Activated T-helper 2 cell treated with anti-CD3 and anti-CD28 coated beads, Interferon-gamma antibody, Interleukin-2, Interleukin-4, amounts not matched to agents 10 μg/mL and 5 μg/mL and 100 μg/mL, durations not matched to agents 14 hours and 24 hours and 36 hours (primary cell): ENCODE measurements around the gene TMEM14B. TPM values are rescaled to one million over a fixed set of nuclear protein-coding genes. Genes with fewer than 3 reads are reported as not detected.
"Not testable (repeated sequence)": the region's sequence is repeated elsewhere in the genome, so short reads cannot be mapped to it uniquely, and the experiment has no call there.

Experiments
- DNase-seq: peaks from one replicate; pipeline ENCODE4 v3.0.0; 2021; ENCODE audit warnings: low spot score
- H3K27ac Mint-ChIP-seq: one replicate; pipeline ENCODE4 v1.8.0; 2021; ENCODE audit warnings: mixed read lengths
- H3K27me3 Mint-ChIP-seq: one replicate; pipeline ENCODE4 v1.8.0; 2021; ENCODE audit warnings: low read depth, mixed read lengths
- H3K36me3 Mint-ChIP-seq: one replicate; pipeline ENCODE4 v1.8.0; 2021; ENCODE audit warnings: low read depth, mixed read lengths
- H3K4me1 Mint-ChIP-seq: one replicate; pipeline ENCODE4 v1.8.0; 2021; ENCODE audit warnings: low read depth, mixed read lengths
- H3K4me3 Mint-ChIP-seq: one replicate; pipeline ENCODE4 v1.8.0; 2021; ENCODE audit warnings: low read depth, mild to moderate bottlenecking, moderate library complexity, mixed read lengths
- H3K9me3 Mint-ChIP-seq: one replicate; pipeline ENCODE4 v1.8.0; 2021; ENCODE audit warnings: mixed read lengths
- intact Hi-C: fragments of 100-400 bp; cut with micrococcal nuclease; formaldehyde crosslinking; loops from one replicate; pipeline ENCODE4 v1.15.1; 2023
- total RNA-seq: library from RNA; stranded (reverse); gene quantifications from 2 replicates; pipeline ENCODE4 v1.2.3, GENCODE V29; 2022

The TMEM14B gene
- total RNA-seq, 1 donor from 2014 or later: 85.3 TPM

- no peaks in the 10 kb centered on the region for H3K9me3 Mint-ChIP-seq
- no peaks in the 10 kb centered on the region for H3K27me3 Mint-ChIP-seq
- intact Hi-C loops: no loop called here
- H3K27ac Mint-ChIP-seq: peak overlapping the region; percentile 19
- DNase-seq: no peak
- H3K36me3 Mint-ChIP-seq: peaks cover 43% of the 10 kb centered on the region
- H3K4me3 Mint-ChIP-seq: no peak overlapping the region
- H3K4me1 Mint-ChIP-seq: peaks cover 35% of the 10 kb centered on the region
Observed at GRCh38 chr6:10725716-10726115, 21.9 kb upstream of the TMEM14B start.

DNA sequence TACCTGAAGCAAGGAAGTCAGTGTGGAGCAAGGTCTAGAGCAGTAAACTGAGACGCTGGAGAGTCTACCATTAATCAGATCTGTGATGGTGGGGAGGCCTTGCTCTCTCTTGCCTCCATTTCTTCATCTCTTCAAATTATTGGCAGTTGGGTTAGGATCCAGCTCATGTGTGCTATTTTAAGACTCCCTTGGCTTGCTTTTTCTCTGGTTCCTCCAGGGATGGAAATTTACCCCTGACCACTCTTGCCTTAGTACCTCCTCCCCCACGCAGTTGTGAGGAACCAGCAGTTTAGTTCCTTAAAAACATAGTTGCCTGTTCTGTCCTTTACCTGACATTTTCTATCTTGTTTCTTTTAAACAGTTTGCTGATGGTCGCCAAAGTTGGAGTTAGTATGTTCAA lies 17.4 kb upstream of the TMEM14B start:
- no peak overlapping the region for H3K4me3 Mint-ChIP-seq

DNA sequence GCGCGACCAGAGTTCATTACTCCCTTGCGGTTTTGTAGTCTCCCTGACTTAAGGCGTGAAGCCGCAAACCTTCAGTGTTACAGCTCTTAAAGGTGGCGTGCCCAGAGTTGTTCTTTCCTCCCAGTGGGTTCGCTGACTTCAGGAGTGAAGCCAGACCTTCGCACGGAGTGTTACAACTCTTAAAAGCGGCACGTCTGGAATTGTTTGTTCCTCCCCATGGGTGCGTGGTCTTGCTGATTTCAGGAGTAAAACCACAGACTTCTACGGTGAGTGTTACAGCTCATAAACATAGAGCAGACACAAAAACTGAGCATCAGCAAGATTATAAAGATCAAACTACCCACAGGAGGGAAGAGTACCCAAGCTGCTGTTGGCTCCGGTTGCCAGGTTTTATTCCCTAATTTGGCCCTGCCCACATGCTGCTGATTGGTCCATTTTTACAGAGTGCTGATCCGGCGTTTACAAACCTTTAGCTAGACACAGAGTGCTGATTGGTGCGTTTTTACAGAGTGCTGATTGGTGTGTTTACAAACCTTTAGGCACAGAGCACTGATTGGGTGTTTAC lies 14.4 kb upstream of the TMEM14B start:
- intact Hi-C loops: no loop called here
- Mint-ChIP-seq H3K4me3 (no peak overlapping the region), H3K27ac (no peak overlapping the region), H3K9me3 (no peaks in the 10 kb centered on the region), H3K4me1 (no peaks in the 10 kb centered on the region), H3K27me3 (no peaks in the 10 kb centered on the region), H3K36me3 (peaks cover 30% of the 10 kb centered on the region)
- DNase-seq: no peak

More for the DNA sequence above, 17.4 kb upstream of the TMEM14B start:
- intact Hi-C loops: no loop called here
- H3K27me3 Mint-ChIP-seq: no peaks in the 10 kb centered on the region
- DNase-seq: no peak
- H3K9me3 Mint-ChIP-seq: no peaks in the 10 kb centered on the region
- peaks cover 51% of the 10 kb centered on the region for H3K36me3 Mint-ChIP-seq
- peaks cover 7% of the 10 kb centered on the region for H3K4me1 Mint-ChIP-seq
- H3K27ac Mint-ChIP-seq: no peak overlapping the region

- Mint-ChIP-seq H3K36me3 (peaks cover 24% of the 10 kb centered on the region), H3K4me1 (no peaks in the 10 kb centered on the region), H3K27ac (no peak overlapping the region), H3K4me3 (no peak overlapping the region), H3K27me3 (no peaks in the 10 kb centered on the region), H3K9me3 (no peaks in the 10 kb centered on the region)
- intact Hi-C loops: no loop called here
- no peak for DNase-seq
Observed at GRCh38 chr6:10733863-10734262, 13.7 kb upstream of the TMEM14B start.

DNA sequence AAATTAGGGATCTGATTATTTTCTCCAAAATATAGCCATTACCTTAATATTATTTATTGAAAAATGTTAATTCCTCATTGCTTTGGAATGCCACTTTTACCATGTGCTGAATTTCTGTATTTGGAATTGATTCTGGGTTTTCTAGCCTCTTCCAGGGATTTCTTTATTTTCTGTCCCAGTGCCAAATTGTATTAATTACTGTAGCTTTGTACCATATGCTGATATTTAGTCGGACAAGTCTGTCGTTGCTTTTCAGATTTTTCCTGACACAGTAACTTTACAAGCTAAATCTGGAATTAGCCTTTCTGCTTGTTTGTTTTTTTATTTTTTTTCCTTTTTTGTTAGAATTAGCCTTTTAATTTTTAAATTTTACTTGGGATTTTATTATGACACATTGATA lies 10.9 kb upstream of the TMEM14B start:
- intact Hi-C loops: no loop called here
- Mint-ChIP-seq H3K36me3 (peaks cover 14% of the 10 kb centered on the region), H3K27ac (no peak overlapping the region), H3K9me3 (no peaks in the 10 kb centered on the region), H3K4me3 (no peak overlapping the region), H3K27me3 (no peaks in the 10 kb centered on the region), H3K4me1 (no peaks in the 10 kb centered on the region)
- DNase-seq: no peak

DNA sequence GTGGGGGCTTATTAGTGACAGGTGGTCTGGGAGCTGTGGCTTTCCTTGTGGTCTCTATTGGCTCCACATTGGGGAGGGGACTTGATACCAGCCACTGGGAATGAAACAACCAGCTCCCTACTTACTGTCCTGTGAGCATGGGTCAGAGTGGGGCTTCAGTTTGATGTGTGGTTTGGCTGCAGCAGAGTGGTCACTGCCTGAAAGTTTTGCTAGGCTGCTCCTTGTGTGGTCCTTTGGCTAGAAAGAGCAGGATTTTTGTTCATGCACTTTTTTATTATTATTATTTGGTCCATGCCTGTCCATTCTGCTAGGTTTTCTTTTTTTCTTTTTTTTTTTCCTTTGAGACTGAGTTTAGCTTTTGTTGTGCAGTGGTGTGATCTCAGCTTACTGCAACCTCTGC lies 7.5 kb upstream of the TMEM14B start:
- Mint-ChIP-seq H3K9me3 (no peaks in the 10 kb centered on the region), H3K4me3 (no peak overlapping the region), H3K27me3 (no peaks in the 10 kb centered on the region), H3K27ac (no peak overlapping the region), H3K36me3 (peaks cover 7% of the 10 kb centered on the region), H3K4me1 (peaks cover 1% of the 10 kb centered on the region)
- intact Hi-C loops: no loop called here
- DNase-seq: no peak

DNA sequence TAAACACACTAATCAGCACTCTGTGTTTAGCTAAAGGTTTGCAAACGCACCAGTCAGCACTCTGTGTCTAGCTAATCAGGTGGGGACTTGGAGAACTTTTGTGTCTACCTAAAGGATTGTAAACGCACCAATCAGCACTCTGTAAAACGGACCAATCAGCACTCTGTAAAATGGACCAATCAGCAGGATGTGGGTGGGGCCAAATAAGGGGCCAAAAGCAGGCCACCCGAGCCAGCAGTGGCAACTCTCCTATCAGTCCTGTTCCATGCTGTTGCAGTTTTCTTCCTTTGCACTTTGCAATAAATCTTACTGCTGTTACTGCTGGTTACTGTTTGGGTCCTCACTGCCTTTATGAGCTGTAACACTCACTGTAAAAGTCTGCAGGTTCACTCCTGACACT lies 6.0 kb upstream of the TMEM14B start:
- H3K36me3 Mint-ChIP-seq, intact Hi-C loops, DNase-seq, H3K27ac Mint-ChIP-seq, H3K4me3 Mint-ChIP-seq, H3K9me3 Mint-ChIP-seq, H3K27me3 Mint-ChIP-seq: not testable (repeated sequence)
- H3K4me1 Mint-ChIP-seq: peaks cover 16% of the 10 kb centered on the region

GRCh38 chr6:10742251-10742650 lies 5.4 kb upstream of the TMEM14B start:
- no peaks in the 10 kb centered on the region for H3K9me3 Mint-ChIP-seq
- no peak overlapping the region for H3K27ac Mint-ChIP-seq
- H3K4me3 Mint-ChIP-seq: no peak overlapping the region
- peaks cover 11% of the 10 kb centered on the region for H3K36me3 Mint-ChIP-seq
- DNase-seq: no peak
- intact Hi-C loops: no loop called here
- peaks cover 20% of the 10 kb centered on the region for H3K4me1 Mint-ChIP-seq
- no peaks in the 10 kb centered on the region for H3K27me3 Mint-ChIP-seq

DNA sequence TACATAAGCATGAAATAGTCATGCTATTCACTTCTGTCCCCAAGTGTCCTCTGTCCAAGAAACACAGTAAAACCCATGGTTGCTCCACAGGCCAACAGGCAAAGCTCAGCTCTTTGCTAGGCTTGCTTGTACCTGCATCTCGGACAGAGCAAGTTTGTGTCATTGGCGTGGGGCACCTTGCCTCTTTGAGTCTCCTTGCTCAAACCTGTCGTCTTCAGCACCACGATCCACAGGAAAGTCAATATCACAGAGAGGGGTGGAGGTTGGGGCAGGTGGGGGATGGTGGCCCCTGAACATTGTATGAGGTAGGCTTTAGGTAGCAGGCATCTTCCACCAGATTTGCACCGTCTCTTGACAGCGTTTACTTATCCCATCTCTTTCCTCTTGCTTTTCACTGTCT lies 4.1 kb upstream of the TMEM14B start:
- peaks cover 11% of the 10 kb centered on the region for H3K36me3 Mint-ChIP-seq
- no peak for DNase-seq
- intact Hi-C loops: no loop called here
- no peaks in the 10 kb centered on the region for H3K9me3 Mint-ChIP-seq
- peaks cover 22% of the 10 kb centered on the region for H3K4me1 Mint-ChIP-seq
- no peak overlapping the region for H3K27ac Mint-ChIP-seq
- no peaks in the 10 kb centered on the region for H3K27me3 Mint-ChIP-seq
- no peak overlapping the region for H3K4me3 Mint-ChIP-seq

DNA sequence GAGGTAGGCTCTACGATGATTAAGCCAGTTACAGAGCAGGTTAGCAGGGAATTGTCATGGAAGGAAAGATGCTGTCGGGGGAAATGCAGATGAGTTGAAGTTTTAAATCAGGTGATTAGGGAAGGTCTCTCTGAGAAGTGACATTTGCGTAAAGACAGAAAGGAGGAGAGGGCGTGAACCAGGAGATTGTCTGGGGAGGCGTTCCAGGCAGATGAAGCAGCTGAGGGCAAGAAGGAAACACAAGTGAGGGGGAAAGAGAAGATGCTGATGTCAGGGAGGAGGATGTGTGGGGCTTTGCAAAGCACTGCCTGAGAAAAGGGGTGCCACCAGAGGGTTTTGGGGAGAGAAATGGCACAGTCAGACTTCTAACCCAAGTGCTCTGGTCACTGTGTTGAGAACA lies 2.5 kb upstream of the TMEM14B start:
- DNase-seq: no peak
- Mint-ChIP-seq H3K27me3 (no peaks in the 10 kb centered on the region), H3K4me3 (no peak overlapping the region), H3K9me3 (no peaks in the 10 kb centered on the region), H3K36me3 (peaks cover 19% of the 10 kb centered on the region), H3K27ac (no peak overlapping the region), H3K4me1 (peaks cover 34% of the 10 kb centered on the region)
- intact Hi-C loops: no loop called here

DNA sequence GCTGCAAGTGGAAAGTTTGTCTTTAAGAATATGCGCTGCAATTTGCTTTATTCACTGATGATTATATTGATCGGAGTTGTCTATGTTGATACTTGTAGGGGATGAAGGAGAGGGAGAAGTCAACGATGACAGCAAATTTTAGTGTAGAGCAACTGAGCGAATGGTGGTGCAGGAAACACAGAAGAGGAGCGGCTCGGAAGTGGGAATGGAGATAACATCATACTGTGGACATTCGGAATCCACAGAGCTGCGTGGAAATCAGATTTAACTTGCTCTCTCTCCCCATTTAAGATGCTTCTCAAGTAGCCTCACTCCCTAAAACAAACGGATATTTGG lies 722 bp upstream of the TMEM14B start:
- peak overlapping the region; percentile 94 for H3K27ac Mint-ChIP-seq
- H3K36me3 Mint-ChIP-seq: peaks cover 36% of the 10 kb centered on the region
- H3K27me3 Mint-ChIP-seq: no peaks in the 10 kb centered on the region
- intact Hi-C loops: loop anchor here (1.0 to 2.0 kb wide), 3 partner anchors 24 to 92 kb away; partner anchors contain the start of genes C6orf52, MAK, PAK1IP1 and TMEM14C
- no peak for DNase-seq
- no peaks in the 10 kb centered on the region for H3K9me3 Mint-ChIP-seq
- H3K4me1 Mint-ChIP-seq: peaks cover 37% of the 10 kb centered on the region
- H3K4me3 Mint-ChIP-seq: peak overlapping the region; percentile 95

- peak overlapping the region; percentile 95 for H3K4me3 Mint-ChIP-seq
- H3K4me1 Mint-ChIP-seq: peaks cover 43% of the 10 kb centered on the region
- H3K27me3 Mint-ChIP-seq: no peaks in the 10 kb centered on the region
- no peaks in the 10 kb centered on the region for H3K9me3 Mint-ChIP-seq
- DNase-seq: no peak
- H3K27ac Mint-ChIP-seq: no peak overlapping the region
- intact Hi-C loops: no loop called here
- peaks cover 51% of the 10 kb centered on the region for H3K36me3 Mint-ChIP-seq
Observed at GRCh38 chr6:10749734-10750133, 2.1 kb downstream of the TMEM14B start.

DNA sequence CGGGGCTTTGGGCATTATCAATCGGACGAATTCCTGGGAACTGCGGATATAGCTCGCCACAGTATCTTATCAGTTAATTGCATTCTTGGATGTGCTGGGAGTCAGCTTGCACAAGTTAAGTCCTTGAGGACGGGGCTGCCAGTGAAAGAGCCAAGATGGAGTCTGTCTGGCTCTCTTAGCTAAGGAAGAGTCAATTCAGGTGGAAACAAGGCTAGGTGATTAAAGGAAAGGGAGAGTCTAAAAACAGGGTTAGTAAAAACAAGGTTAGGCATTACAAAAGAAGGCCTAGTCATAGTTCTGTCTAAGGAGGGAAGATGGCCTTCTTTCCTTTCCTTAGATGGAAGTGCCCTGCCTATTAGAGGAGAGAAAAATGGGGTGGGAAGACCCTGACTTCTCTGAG lies 3.0 kb downstream of the TMEM14B start:
- Mint-ChIP-seq H3K4me1 (peaks cover 37% of the 10 kb centered on the region), H3K36me3 (peaks cover 59% of the 10 kb centered on the region)
- H3K27ac Mint-ChIP-seq, H3K4me3 Mint-ChIP-seq, DNase-seq, intact Hi-C loops, H3K27me3 Mint-ChIP-seq, H3K9me3 Mint-ChIP-seq: not testable (repeated sequence)

DNA sequence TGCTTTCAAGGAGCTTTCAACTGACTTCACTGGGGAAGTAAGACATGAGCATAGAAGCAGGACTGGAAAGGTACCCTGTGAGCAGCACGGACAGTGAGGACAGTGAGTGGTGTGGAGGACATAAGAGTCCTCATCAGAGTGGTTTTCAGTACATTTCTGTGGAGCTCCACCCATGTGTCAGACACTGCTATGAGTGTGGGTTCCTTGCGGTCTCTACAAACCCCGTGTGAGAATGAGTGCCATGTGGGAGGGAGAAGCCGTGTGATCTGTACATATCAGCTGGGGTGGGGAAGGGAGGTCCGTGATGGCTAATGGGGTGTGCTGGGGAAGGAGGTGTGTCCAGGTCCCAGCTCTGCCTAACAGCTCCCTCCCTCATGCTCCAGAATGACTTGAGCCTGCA lies 4.2 kb downstream of the TMEM14B start:
- Mint-ChIP-seq H3K36me3 (peaks cover 69% of the 10 kb centered on the region), H3K4me1 (peaks cover 31% of the 10 kb centered on the region)
- H3K9me3 Mint-ChIP-seq, intact Hi-C loops, H3K27me3 Mint-ChIP-seq, H3K27ac Mint-ChIP-seq, DNase-seq, H3K4me3 Mint-ChIP-seq: not testable (repeated sequence)
